NCI-H1417 treated with DMSO at 0.1 percent for 48 hours (cell line): Measurements from ENCODE around the gene PLPP3.
"Not testable (repeated sequence)": the region's sequence is repeated elsewhere in the genome, so short reads cannot be mapped to it uniquely, and the experiment has no call there.

Source experiments
- DNase-seq: peaks from one replicate; lab custom pipeline; 2025; lab: John Stamatoyannopoulos, UW

The PLPP3 gene

DNA sequence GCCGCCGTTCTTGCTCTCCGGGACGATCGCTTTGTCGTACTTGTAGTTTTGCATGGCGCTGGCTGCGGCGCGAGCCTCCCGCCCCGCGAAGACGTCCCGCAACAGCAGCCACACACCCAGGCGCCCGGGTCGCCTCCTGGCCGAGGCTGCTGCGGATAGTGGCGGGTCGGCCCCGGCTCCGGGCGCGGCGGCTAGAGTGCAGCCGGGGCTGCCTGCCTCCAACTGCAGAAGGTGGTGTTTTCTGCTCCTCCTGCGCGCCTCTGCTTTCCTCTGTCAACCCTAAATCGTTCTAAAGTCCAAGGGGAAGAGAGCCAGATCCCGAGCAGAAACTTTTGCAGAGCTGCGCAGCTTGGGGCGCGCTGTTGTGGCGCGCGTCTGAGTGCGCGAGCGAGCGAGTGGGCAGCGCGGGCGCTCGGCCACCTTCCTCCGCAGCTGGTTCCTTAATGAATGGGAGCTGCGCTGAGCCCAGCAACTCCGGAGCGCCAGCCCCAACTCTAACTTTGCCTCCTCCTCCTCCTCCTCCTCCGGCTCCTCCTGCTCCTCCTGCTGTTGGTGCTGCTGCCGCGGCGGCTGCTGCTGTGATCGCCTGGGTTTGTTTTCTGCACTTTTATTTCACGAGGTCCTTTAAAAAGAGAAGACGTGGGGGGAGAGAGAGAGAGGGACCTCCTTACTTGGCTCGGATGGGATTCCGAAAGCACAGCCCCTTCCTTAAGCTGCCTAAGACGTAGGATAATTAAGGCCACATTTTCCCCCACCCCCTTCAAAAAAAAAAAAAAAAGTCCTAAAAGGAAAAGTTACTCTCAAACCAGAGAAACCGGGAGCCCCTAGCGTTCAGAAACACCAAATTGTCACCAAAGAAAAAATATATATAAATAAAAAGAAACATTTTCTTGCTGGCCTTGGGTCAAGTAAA, at the start of gene PLPP3:
Gene PLPP3, minus strand, starts transcription at position 601 of the 913 bp plus-strand sequence. Its CDS starts 547 bp downstream, at position 54.
- no peak for DNase-seq

- no peak for DNase-seq
Observed at GRCh38 chr1:56627636-56628039, 48.3 kb upstream of the PLPP3 start.

DNA sequence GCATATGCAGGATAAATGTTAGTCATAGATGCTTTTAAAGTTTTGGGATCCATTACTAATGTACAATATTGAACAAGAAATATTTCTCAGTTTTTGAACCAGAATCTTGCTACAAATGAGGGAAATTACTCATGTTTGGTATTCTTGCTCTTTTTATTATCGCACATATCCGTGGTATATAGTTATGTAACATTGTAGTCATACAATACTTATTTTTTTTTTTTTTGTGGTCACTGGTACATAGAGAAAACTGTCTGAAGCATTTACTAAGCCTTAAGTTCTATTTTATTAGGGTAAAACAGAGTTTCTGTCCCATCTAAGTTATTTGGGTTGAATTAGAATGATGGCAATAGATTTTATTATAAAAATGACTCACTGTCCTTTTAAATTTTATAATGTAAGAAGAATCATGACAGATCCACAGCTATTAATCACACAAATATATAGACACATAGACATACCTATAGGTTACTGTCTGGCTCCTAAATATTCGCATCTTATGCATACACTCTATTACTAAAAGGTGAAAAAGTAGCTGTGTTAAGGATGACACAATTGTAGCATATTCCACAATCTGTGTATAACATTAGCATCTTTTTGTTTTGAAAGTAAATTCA, 47.8 kb upstream of the PLPP3 start:
- no peak for DNase-seq

- no peak for DNase-seq
Observed at GRCh38 chr1:56626546-56626945, 47.2 kb upstream of the PLPP3 start.

- DNase-seq, result no peak
Observed at GRCh38 chr1:56625819-56626440, 46.6 kb upstream of the PLPP3 start.

- DNase-seq, result no peak
Observed at GRCh38 chr1:56617141-56617540, 37.8 kb upstream of the PLPP3 start.

- DNase-seq, result not testable (repeated sequence)
Observed at GRCh38 chr1:56610770-56611169, 31.4 kb upstream of the PLPP3 start.

DNA sequence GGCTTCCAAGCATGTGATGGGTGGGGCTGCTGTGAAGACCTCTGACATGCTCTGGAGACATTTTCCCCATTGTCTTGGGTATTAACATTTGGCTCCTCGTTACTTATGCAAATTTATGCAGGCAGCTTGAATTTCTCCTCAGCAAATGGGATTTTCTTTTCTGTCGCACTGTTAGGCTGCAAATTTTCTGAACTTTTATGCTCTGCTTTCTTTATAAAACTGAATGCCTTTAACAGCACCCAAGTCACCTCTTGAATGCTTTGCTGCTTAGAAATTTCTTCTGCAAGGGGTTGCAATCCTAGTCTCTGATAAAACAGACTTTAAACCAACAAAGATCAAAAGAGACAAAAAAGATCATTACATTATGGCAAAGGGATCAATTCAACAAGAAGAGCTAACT, 30.7 kb upstream of the PLPP3 start:
- DNase-seq, result not testable (repeated sequence)

DNA sequence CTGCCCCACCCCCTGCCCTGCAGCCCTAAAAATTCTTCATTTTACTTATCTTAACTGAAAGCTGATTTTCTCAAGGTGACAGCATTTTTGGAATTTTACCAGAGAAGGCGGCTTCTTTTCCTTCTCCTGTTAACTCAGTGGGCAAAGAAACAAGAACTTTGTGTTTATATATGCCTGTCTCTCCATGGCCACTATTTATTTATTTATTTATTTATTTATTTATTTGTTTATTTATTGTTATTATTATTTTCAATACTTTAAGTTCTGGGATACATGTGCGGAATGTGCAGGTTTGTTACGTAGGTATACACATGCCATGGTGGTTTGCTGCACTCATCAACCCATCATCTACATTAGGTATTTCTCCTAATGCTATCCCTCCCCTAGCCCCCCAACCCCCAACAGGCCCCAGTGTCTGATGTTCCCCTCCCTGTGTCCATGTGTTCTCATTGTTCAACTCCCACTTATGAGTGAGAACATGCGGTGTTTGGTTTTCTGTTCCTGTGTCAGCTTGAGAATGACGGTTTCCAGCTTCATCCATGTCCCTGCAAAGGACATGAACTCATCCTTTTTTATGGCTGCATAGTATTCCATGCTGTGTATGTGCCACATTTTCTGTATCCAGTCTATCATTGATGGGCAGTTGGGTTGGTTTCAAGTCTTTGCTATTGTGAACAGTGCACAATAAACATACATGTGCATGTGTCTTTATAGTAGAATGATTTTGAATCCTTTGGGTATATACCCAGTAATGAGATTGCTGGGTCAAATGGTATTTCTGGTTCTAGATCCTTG, 16.2 kb upstream of the PLPP3 start:
- DNase-seq, result not testable (repeated sequence)

- no peak for DNase-seq
Observed at GRCh38 chr1:56591909-56592308, 12.5 kb upstream of the PLPP3 start.

DNA sequence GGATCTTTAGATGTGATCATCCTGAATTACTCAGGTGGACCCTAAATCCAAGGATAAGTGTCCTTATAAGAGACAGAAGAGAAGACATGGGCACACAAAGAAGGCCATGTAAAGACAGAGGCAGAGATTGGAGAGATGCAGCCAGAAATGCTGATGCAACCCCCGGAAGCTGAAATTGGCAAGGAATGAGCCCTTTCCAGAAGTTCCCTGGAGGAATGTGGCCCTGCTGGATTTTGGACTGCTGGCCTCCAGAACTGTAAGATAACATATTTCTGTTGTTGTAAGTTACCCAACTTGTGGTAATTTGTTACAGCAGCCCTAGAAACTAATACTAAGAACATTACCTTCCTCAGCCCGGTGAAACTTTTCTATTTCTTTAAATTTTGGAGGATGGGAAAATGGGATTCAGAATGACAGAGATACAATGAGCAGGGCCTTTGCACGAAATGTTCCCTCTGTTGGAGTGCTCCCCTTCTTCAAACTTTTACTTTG, 11.2 kb upstream of the PLPP3 start:
- no peak for DNase-seq

- no peak for DNase-seq
Observed at GRCh38 chr1:56589369-56589768, 10.0 kb upstream of the PLPP3 start.

- no peak for DNase-seq
Observed at GRCh38 chr1:56586502-56586901, 7.1 kb upstream of the PLPP3 start.

GRCh38 chr1:56585985-56586384, 6.6 kb upstream of the PLPP3 start:
- DNase-seq, result no peak

DNA sequence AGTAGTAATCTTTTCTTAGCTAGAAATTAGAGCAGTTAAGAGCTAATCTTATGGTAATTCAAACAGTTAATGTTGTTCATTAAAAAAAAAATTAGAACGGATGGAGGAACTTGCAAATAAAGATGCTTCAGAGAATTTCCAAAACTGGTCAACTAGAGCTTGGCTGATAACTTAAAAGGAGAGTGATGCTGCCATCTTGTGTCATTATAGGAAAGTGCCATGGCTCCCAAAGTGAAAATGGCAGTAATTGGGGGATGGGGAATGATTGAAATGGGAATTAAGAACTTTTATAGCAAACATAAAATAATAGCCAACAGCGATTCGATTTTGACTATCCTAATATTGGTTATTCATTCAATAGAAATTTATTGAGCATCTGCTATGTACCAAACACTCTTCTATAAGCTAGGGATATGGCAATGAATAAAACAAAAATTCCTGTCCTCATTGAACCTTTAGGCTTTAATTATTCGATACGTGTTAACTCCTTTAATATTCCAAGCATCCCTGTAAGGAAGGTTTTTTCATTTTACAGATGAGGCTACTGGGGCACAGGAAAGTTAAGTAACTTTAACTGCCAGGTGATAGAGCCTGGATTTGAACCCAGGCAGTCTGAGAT, 5.7 kb upstream of the PLPP3 start:
- DNase-seq, result no peak

- no peak for DNase-seq
Observed at GRCh38 chr1:56583957-56584468, 4.7 kb upstream of the PLPP3 start.

DNA sequence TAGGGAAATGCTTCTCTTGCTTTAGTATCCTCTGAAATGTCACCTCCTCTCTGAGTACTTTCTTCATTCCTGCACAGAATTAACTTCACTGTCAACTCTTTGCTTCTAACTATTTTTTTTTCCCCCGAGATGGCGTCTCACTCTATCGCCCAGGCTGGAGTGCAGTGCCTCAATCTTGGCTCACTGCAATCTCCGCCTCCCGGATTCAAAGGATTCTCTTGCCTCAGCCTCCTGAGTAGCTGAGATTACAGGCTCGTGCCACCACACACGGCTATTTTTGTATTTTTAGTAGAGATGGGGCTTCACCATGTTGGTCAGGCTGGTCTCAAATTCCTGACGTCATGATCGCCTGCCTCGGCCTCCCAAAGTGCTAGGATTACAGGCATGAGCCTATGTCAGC, 1.4 kb upstream of the PLPP3 start:
- DNase-seq, result no peak

- DNase-seq, result no peak
Observed at GRCh38 chr1:56578138-56578962, 1.0 kb downstream of the PLPP3 start.

DNA sequence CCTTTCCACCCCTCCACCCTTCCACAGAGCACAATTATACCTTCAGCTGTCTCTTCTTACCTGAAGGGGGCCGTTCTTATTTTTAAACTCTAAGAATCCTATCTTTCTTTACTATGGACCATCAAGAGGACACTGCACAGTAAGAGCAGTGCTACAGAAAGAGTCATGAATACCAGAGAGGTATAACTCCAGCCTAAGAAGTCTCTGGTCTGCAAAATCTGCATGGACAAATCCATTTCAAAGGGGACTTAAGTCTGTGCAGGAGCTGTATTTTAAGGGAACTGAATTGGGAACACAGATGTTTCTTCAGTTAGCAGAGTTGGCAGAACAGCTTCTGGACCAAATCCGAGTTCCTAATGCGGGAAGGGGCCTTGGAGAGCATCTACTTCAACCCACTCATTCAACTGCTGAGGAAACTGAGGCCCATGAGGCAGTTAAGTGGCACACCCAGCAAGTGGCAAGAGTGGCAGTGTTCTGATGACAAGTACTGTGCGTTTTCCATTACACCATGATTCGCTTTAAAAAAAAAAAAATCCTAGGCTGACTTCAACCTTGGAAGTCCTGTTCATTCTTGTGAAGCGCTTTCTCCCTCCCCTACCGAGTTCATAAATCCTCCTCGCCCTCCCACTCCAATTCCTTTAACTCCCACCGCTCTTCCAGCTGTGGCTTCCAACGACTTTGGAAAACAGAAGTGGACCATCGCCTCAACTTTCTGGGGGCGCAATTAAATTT, 1.8 kb downstream of the PLPP3 start:
- no peak for DNase-seq
